ENCODE results near the gene FGF2. TPM values are rescaled to one million over a fixed set of nuclear protein-coding genes. Genes with fewer than 3 reads are reported as not detected.
"Not testable (repeated sequence)": the region's sequence is repeated elsewhere in the genome, so short reads cannot be mapped to it uniquely, and the experiment has no call there.

Gene FGF2
- total RNA-seq, 2 donors from 2014 or later = 1.3 to 4.1 TPM

DNA sequence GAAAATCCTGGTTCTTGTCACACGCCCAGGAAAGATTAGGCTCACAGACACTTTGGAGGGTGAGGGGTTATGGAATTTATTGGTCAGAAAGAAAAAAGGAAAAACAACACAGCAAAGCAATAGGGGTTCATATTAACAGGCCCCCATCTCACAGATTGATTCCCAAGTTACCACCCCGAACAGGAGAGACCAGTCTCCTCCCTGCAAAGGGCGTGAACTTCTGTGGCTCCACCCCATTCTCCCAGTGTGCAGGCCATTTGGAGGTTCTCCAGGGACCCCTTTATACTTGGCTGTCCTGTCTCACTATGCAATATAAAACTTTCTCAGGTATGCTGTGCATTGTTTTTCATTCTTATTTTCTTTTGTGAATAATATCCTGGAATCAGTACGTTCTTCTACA lies 7.4 kb downstream of the FGF2 start:
- intact Hi-C loops (cut with DNase I, micrococcal nuclease) = no loop called here
- ATAC-seq (no peak), DNase-seq (no peak)

- no peak for DNase-seq
- intact Hi-C loops (cut with DNase I, micrococcal nuclease) = no loop called here
- ATAC-seq = no peak
These were observed 10.3 kb downstream of the FGF2 start for GRCh38 chr4:122836941-122837340.

GRCh38 chr4:122838034-122838433 lies 11.4 kb downstream of the FGF2 start:
- ATAC-seq (no peak), DNase-seq (no peak)
- intact Hi-C loops (cut with DNase I, micrococcal nuclease) = no loop called here

GRCh38 chr4:122842392-122842791 lies 15.8 kb downstream of the FGF2 start:
- DNase-seq (no peak), ATAC-seq (no peak)
- intact Hi-C loops (cut with DNase I, micrococcal nuclease) = no loop called here

DNA sequence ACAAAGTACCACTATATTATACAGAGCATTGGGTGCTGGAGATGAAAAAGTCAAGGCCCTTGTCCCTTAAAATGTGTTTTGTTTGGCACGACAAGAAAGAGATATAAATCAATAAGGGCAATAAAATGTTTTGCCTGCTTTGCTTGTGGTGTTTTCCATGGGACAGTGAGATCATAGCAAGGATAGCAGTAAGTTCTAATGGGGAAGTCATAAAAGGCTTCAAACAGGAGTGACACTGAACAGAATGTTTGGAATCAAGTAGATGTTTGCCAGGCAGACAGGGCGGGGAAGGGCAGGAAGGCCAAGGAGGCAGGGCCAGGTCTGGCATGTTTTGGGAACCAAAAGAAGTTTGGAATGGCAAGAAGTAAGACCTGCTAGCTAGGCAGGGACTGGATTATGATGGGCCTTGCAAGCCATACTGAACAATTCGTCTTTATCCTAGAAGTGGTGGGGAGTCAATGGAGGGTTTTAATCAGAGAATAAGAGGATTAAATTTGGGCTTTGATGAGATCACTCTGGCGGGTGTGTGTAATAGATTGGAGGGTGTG lies 16.4 kb downstream of the FGF2 start:
- DNase-seq (peak in 1 of 2 donors; percentile 31), ATAC-seq (peak; percentile 77)
- intact Hi-C loops (cut with DNase I, micrococcal nuclease) = no loop called here

GRCh38 chr4:122844391-122844790 lies 17.8 kb downstream of the FGF2 start:
- DNase-seq; intact Hi-C loops (cut with DNase I, micrococcal nuclease); ATAC-seq: not testable (repeated sequence)

GRCh38 chr4:122845066-122845465 lies 18.4 kb downstream of the FGF2 start:
- DNase-seq (no peak), ATAC-seq (no peak)
- intact Hi-C loops (cut with DNase I, micrococcal nuclease) = no loop called here

DNA sequence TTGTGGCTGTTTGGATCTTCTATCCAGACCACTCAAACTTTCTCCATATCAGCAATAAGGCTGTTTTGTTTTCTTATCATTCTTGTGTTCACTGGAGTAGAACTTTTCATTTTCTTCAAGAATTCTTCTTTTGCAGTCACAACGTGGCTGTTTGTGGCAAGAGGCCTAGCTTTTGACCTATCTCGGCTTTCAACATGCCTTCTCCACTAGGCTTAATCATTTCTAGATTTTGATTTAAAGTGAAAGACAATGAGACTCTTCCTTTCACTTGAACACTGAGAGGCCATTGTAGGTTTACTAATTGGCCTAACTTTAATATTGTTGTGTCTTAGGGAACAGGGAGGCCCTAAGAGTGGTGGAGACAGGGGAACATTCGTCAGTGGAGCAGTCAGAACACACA lies 19.1 kb downstream of the FGF2 start:
- DNase-seq (no peak), ATAC-seq (no peak)
- intact Hi-C loops (cut with DNase I, micrococcal nuclease) = no loop called here

DNA sequence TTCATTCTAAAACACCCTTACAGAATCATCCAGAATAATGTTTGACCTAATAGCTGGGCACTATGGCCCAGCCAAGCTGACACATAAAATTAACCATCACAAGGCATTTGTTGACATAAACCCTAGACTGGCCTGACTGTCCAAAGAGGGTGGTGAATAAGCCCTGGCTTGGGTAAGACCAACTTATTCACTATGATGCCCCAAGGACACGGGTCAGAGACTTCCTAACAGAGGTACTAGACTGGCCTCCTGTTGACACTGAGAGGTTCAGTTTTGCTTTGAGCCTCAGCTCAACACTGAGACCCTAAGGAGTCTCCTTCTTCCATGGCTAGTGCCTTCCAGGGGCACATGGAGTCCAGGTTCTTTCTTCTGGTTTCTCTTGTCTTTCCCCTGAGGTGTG lies 21.3 kb downstream of the FGF2 start:
- DNase-seq (no peak), ATAC-seq (no peak)
- intact Hi-C loops (cut with DNase I, micrococcal nuclease) = no loop called here

DNA sequence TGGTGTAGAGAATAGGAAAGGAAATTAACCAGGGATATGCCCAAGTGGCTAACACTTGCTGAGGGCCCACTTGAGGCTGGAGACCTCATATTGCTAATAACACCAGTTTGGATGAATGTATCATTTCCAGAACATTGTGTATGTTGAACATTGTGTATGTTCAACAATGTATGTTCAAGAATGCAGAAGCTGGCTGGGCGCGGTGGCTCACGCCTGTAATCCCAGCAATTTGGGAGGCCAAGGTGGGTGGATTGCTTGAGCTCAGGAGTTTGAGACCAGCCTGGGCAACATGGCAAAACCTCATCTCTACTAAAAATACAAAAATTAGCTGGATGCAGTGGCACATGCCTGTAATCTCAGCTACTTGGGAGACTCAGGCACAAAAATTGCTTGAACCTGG lies 23.2 kb downstream of the FGF2 start:
- ATAC-seq; intact Hi-C loops (cut with DNase I, micrococcal nuclease): not testable (repeated sequence)

GRCh38 chr4:122851568-122851967 lies 24.9 kb downstream of the FGF2 start:
- DNase-seq (no peak), ATAC-seq (no peak)
- intact Hi-C loops (cut with DNase I, micrococcal nuclease) = no loop called here

More for the DNA sequence above, 23.2 kb downstream of the FGF2 start:
- not testable (repeated sequence) for DNase-seq

DNA sequence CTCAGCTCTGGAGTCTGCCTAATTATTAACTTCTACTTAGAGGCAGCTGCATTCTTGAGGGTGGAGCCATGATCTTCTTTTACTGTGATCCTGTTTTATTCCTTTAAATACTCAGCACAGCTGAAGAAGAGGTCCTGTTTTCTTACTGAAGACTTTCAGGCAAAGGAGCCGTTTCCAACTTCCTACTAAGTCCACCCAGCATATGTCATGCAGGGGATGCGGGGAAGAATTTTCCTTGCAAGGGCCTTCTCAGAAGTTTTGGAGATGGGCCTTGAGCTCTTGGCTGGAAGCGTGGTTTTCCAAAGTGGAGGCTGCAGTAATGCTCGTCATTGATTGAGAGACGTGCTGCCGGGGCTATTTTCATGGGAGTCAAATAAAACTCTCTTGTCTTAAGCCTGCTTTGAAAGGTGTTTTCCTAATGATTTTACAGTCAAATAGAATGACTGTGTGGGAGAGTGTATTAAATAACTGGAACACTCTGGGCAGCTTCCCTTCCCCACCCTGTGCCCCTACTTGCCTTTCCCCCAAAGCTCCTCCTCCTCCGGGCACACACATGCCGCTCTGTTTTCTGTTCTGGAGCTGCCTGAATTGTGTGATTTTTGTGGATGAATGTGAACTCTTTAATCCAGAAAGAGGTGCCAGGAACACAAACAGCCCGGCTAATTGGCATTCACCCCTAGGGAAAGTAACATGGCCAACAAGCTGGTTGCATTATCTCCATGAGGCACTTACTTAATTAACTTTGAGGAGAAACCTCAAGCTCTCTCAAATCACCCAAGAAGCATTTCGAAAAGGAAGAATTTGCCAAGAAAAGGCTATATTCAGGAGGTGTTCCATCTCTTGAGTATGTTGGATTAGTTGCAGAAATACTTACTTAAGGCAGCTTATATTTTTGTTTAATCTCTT lies 28.1 kb downstream of the FGF2 start:
- intact Hi-C loops (cut with DNase I, micrococcal nuclease) = no loop called here
- DNase-seq = no peak
- ATAC-seq = no peak

DNA sequence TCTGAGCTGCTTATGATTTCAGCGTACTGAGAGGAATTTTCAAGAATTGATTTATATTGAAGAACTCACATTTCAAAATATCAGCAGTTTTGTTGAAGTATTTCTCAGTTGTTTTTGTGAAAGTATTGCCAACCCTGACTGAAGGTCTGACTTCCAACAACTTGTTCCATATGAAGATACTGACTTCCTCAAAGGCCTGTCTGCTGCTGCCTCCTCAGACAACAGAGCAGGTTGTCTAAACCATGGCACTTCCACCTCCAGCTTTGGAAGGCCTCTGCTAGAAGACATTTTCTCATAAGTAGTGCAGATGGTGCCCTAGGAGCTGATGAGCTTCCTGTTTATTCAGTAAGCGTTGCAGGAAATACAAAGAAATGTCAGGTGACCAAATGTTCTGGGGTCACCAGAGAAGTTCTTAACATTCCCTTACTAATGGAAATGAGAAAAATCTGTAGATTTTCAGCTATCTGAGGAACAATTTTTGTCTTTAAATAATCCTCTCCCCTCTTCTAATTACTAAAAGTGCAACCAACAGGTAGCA lies 28.8 kb downstream of the FGF2 start:
- ATAC-seq = no peak
- intact Hi-C loops (cut with DNase I, micrococcal nuclease) = no loop called here
- no peak for DNase-seq

- DNase-seq (no peak), ATAC-seq (no peak)
- intact Hi-C loops (cut with DNase I, micrococcal nuclease) = no loop called here
These were observed 30.5 kb downstream of the FGF2 start for GRCh38 chr4:122857160-122857559.

- intact Hi-C loops (cut with DNase I, micrococcal nuclease) = no loop called here
- DNase-seq (no peak), ATAC-seq (no peak)
These were observed 32.1 kb downstream of the FGF2 start for GRCh38 chr4:122858705-122859104.

DNA sequence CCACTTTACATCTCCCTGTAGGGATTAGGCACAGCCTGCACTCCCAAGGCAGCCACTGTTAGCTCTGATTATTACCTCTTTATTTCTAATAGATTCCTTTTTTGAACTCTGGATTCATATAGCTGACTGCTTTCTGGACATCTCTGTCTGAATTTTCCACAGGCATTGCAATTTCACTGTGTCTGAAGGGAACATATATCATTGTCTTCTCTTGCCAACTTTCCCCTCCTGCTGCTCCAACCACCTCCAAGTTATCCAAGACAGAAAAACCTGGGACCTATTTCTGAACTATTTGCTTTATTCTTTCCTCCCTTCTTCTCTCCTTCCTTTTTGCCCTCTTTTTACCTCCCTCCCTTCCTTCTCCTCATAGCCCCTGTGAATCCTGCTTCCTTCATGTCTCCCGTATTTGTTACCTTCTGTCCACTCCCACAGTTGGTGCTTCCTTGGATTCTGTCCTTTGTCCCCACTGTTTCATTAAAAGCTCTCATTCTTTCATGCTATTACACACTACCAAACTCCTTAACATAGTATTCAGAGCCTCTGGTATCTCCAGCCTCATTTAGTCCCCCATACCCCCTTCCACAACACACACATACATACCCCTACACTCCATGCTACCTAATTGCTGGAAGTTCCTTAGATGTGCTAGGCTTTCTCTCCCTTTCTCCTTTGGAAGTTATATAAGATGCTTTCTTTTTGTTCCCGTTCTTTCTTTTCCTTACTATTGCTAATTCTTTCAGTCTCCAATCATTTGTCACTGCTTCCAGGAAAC lies 34.7 kb downstream of the FGF2 start:
- ATAC-seq = no peak
- no peak for DNase-seq

GRCh38 chr4:122863639-122864038 lies 37.0 kb downstream of the FGF2 start:
- intact Hi-C loops (cut with DNase I, micrococcal nuclease) = no loop called here
- ATAC-seq (no peak), DNase-seq (no peak)

More for the DNA sequence above, 34.7 kb downstream of the FGF2 start:
- intact Hi-C loops (cut with DNase I, micrococcal nuclease) = no loop called here

DNA sequence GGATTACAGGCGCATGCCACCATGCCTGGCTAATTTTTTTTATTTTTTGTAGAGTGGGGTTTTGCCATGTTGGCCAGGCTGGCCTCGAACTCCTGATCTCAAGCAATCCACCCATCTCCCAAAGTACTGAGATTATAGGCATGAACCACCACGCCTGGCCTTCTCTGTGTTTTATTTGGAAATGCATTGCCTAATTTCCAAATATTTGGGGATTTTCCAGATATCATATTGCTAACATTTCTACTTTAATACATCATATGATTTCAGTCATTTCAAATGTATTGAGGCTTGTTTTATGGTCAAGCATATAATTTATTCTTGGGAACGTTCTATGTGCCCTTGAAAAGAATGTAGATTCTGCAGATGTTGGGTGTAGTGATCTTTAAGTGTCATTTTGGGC lies 38.8 kb downstream of the FGF2 start:
- intact Hi-C loops (cut with DNase I, micrococcal nuclease) = no loop called here
- DNase-seq (no peak), ATAC-seq (no peak)

GRCh38 chr4:122868235-122868634 lies 41.6 kb downstream of the FGF2 start:
- DNase-seq; intact Hi-C loops (cut with DNase I, micrococcal nuclease); ATAC-seq: not testable (repeated sequence)

Measured in left colon (tissue), 2 donors.